ENCODE measurements around the gene CD2AP.

DNA sequence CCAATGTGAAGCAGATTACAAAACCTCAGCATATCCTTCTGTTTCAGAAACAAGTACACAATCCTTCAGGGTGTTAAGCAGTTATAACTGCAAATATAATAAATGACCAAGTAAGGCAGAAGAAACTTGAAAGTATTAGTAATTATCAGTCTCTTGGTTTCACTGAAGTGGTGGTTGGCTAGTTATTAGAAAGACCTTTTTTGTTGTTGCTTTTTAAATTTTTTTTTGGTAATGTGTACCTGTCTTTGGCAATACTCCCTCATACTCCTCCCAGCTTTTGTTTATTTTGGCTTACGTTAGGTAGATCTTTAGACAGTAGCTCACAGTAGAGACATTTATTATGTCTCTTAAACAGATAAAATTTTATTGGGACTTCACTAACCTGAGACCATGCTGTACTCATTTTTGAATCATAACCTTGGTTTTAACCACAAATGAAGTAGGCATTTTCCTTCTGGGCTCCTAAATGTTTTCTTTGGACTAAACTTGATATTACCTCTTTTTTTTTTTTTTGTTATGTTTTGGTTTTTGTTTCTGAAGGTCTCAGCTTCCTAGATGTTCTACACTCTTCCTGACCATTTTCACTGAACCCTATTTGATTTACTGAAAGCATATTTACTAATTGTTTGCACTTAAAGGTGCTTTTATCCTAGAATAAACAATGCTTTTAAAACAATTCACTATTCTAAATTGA is 6.4 kb downstream of the CD2AP start:
- TF ChIP-seq POLR2AphosphoS5 (IDR thresholded peaks at IDR 0.05; ENCODE audit: low read depth, low read length) (no peak), CTCF (IDR thresholded peaks at IDR 0.05) (no peak), REST (IDR thresholded peaks at IDR 0.05; ENCODE audit: insufficient read depth in 1 of 2, low read depth in 2 of 2, low read length in 1 of 2) (no peak)

All from Panc1 (cell line).